DMS 273 (cell line): ENCODE results near the gene OR6N1.

Source experiments
- DNase-seq: peaks from one replicate; lab custom pipeline; 2025; ENCODE audit not compliant: unreplicated experiment; lab: John Stamatoyannopoulos, UW

The OR6N1 gene

GRCh38 chr1:158752155-158752712, 19.8 kb downstream of the OR6N1 start:
- DNase-seq, result no peak

GRCh38 chr1:158735848-158736247, 36.1 kb downstream of the OR6N1 start:
- no peak for DNase-seq

- DNase-seq, result no peak
These were observed 39.5 kb downstream of the OR6N1 start for GRCh38 chr1:158732524-158732923.

- DNase-seq, result no peak
These were observed 40.3 kb downstream of the OR6N1 start for GRCh38 chr1:158731707-158732106.

GRCh38 chr1:158730453-158730852, 41.5 kb downstream of the OR6N1 start:
- DNase-seq, result no peak

GRCh38 chr1:158728510-158729225, 43.3 kb downstream of the OR6N1 start:
- no peak for DNase-seq

GRCh38 chr1:158724442-158724841, 47.6 kb downstream of the OR6N1 start:
- no peak for DNase-seq

GRCh38 chr1:158720620-158721019, 51.4 kb downstream of the OR6N1 start, which contains the start of gene OR6K3:
OR6K3 (minus strand) TSS chr1:158720720; CDS start chr1:158718115, 2,605 bp downstream.
- no peak for DNase-seq

GRCh38 chr1:158719664-158720063, 52.3 kb downstream of the OR6N1 start:
- no peak for DNase-seq

- no peak for DNase-seq
These were observed 54.7 kb downstream of the OR6N1 start for GRCh38 chr1:158717344-158717743.

GRCh38 chr1:158716335-158716734, 55.7 kb downstream of the OR6N1 start:
- DNase-seq, result no peak

- DNase-seq, result no peak
These were observed 57.2 kb downstream of the OR6N1 start for GRCh38 chr1:158714754-158715153.
